ENCODE data around the gene EGLN3. TPM values are rescaled to one million over a fixed set of nuclear protein-coding genes. Genes with fewer than 3 reads are reported as not detected.
"Not testable (repeated sequence)": the region's sequence is repeated elsewhere in the genome, so short reads cannot be mapped to it uniquely, and the experiment has no call there.

EGLN3 gene
- polyA plus RNA-seq, 6 donors from 2014 or later: 0.16 to 1.4 (median 0.77) TPM; not detected in 1

DNA sequence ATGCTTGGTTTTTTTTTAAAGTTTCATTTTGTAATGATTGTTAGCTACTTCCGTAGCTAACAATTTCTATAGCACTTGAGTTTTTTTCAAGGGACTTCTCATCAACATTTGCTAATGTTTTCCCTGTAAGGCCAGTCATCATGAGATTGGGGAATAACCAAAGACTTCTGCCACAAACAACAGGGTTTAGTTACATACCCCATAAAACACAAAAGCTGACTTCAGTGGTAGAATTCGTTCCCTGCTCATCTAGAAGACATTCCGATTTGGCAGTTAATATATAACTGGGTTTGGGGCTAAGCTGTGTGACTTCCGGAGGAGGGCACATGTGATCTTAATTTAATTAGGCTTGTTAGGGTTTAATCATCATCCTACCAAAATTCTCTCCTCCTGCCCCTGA is 22.9 kb downstream of the EGLN3 start:
- H3K4me3 Mint-ChIP-seq: no peak overlapping the region
- H3K4me1 Mint-ChIP-seq: no peaks in the 10 kb centered on the region
- DNase-seq (no peak), ATAC-seq (ENCODE audit: low read depth in 2 of 2) (no peak)
- no peaks in the 10 kb centered on the region for H3K27me3 Mint-ChIP-seq
- peaks cover 0 to 2% (median 0%) of the 10 kb centered on the region in 7 donors for H3K9me3 Mint-ChIP-seq
- no peak overlapping the region for H3K27ac Mint-ChIP-seq
- H3K36me3 Mint-ChIP-seq: no peaks in the 10 kb centered on the region

DNA sequence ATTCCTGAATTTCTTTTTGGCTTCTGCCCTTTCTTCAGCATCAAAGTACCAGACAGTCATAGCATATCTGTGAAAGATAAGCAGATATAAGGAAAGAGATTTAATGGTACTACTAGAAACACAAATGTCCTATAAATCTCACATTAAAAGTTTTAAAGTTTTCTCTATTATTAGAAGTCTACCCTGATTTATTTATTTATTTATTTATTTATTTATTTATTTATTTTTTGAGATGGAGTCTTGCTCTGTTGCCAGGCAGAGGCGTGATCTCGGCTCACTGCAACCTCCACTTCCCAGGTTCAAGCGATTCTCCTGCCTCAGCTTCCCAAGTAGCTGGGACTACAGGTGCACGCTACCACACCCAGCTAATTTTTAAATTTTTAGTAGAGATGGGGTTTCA is 23.9 kb downstream of the EGLN3 start:
- H3K27me3 Mint-ChIP-seq; H3K36me3 Mint-ChIP-seq; H3K27ac Mint-ChIP-seq; H3K4me1 Mint-ChIP-seq; H3K9me3 Mint-ChIP-seq; DNase-seq; H3K4me3 Mint-ChIP-seq; ATAC-seq (ENCODE audit: low read depth in 2 of 2): not testable (repeated sequence)

DNA sequence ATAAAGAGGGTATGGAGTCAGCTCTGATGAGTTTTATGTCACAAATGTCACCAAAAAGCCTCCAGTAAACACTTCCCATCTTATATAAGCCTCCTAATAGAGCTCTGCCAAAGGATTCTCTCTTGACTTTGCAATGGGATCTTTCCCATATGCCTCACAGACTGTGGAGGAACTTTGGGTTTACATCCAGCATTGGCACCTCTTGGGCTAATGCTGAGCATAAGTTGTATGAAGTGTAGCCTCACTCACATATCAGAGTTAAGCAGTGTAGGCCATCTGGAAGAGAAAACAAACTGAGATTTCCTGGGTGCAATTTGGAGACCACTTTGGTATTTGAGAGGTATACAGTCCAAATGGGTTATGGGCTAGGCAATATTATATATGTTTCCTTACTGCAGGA is 24.9 kb downstream of the EGLN3 start:
- ATAC-seq (ENCODE audit: low read depth in 2 of 2) (no peak), DNase-seq (no peak)
- Mint-ChIP-seq H3K4me3 (no peak overlapping the region), H3K9me3 (peaks cover 0 to 2% (median 0%) of the 10 kb centered on the region in 7 donors), H3K27ac (no peak overlapping the region), H3K27me3 (peaks cover 0 to 5% (median 0%) of the 10 kb centered on the region in 3 donors), H3K4me1 (no peaks in the 10 kb centered on the region), H3K36me3 (no peaks in the 10 kb centered on the region)

DNA sequence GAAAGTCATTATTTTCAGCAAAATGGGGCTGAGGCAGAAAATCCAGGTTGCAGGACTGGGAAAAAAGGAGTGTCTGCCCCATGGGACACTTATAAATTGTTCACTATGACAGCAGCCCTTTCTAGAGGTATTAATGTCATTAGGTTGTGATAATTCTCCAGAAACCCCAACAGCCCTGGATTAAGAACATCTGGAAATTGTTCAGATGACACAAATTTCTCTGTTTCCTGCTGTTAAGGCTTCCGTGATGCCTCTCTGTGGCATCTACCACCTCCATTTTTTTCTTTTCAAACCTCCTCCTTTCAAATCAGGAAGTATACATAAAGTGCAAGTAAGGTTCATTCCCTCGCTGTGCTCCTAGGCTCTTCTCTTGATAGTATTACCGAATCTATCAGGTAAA is 25.6 kb downstream of the EGLN3 start:
- H3K4me3 Mint-ChIP-seq: no peak overlapping the region
- DNase-seq (no peak), ATAC-seq (ENCODE audit: low read depth in 2 of 2) (no peak)
- no peaks in the 10 kb centered on the region for H3K4me1 Mint-ChIP-seq
- no peak overlapping the region for H3K27ac Mint-ChIP-seq
- peaks cover 0 to 5% (median 0%) of the 10 kb centered on the region in 3 donors for H3K27me3 Mint-ChIP-seq
- no peaks in the 10 kb centered on the region for H3K36me3 Mint-ChIP-seq
- H3K9me3 Mint-ChIP-seq: peaks cover 0 to 2% (median 0%) of the 10 kb centered on the region in 7 donors

DNA sequence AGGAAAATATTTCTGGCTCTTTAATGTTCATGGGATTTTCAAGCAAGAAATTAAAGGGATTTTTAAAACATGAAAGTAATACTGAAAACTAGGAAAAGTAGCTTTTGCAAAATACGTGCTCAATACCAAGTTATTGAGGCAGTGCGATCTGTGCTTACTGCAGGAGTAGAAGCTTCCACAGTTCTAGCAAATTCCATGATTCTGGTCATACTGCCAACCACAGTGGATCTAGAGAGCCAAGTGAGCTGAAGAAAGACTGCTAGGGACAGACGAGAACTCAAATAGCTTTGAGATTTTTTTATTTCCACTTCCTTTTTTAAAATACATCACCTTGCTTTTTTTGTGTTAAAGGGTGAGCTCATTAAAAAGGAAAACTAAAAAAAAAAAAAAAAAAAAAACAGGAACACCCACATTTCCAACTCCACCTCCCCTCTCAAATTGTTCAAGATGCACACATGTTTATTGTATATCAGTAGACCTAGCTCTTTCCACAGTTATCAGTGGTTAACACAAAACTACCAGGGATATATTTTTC is 26.2 kb downstream of the EGLN3 start:
- Mint-ChIP-seq H3K4me1 (no peaks in the 10 kb centered on the region), H3K27me3 (peaks cover 0 to 5% (median 0%) of the 10 kb centered on the region in 3 donors), H3K36me3 (no peaks in the 10 kb centered on the region), H3K9me3 (peaks cover 0 to 2% (median 0%) of the 10 kb centered on the region in 7 donors), H3K27ac (no peak overlapping the region), H3K4me3 (no peak overlapping the region)
- no peak for ATAC-seq (ENCODE audit: low read depth in 2 of 2)
- DNase-seq: no peak

DNA sequence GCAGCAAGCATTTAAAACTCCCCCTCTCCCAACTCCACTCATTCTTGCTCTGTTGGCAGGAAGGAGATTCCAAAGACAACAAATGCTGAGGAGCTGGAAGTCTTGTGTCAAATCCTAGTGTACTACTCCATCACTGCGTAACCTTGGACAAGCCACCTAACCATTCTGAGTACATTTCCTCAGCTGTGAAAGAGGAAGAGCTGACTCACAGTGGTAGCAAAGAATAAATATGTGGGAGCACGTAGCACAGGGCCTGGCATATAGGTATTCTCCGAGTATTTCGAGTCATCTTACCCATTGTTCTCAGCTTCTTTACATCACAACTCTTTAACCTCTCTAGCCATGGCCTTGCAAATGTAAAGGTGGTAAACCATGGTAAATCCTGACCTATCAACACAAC is 28.7 kb downstream of the EGLN3 start:
- ATAC-seq (ENCODE audit: low read depth in 2 of 2) (no peak), DNase-seq (no peak)
- H3K27ac Mint-ChIP-seq: no peak overlapping the region
- no peak overlapping the region for H3K4me3 Mint-ChIP-seq
- H3K4me1 Mint-ChIP-seq: no peaks in the 10 kb centered on the region
- H3K9me3 Mint-ChIP-seq: peaks cover 0 to 2% (median 0%) of the 10 kb centered on the region in 7 donors
- H3K27me3 Mint-ChIP-seq: peaks cover 0 to 5% (median 0%) of the 10 kb centered on the region in 3 donors
- H3K36me3 Mint-ChIP-seq: no peaks in the 10 kb centered on the region

DNA sequence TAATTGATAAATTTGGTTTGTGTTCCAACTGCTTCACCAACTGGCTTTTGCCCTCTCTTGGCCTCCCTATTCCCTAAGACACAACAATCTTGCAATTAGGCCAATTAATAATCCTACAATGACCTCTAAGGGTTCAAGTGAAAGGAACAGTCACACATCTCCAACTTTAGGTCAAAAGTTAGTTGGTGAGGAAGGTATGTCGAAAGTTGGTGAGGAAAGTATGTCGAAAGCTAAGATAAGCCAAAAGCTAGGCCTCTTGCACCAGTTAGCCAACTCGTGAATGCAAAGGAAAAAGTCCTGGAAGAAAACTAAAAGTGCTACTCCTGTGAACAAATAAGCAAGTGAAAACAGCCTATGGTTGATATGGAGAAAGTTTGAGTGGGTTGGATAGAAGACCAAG is 32.6 kb downstream of the EGLN3 start:
- Mint-ChIP-seq H3K9me3 (peaks cover 0 to 2% (median 0%) of the 10 kb centered on the region in 7 donors), H3K27ac (no peak overlapping the region), H3K36me3 (no peaks in the 10 kb centered on the region), H3K4me1 (no peaks in the 10 kb centered on the region), H3K27me3 (peaks cover 0 to 5% (median 4%) of the 10 kb centered on the region in 3 donors), H3K4me3 (no peak overlapping the region)
- no peak for DNase-seq
- ATAC-seq (ENCODE audit: low read depth in 2 of 2): no peak

DNA sequence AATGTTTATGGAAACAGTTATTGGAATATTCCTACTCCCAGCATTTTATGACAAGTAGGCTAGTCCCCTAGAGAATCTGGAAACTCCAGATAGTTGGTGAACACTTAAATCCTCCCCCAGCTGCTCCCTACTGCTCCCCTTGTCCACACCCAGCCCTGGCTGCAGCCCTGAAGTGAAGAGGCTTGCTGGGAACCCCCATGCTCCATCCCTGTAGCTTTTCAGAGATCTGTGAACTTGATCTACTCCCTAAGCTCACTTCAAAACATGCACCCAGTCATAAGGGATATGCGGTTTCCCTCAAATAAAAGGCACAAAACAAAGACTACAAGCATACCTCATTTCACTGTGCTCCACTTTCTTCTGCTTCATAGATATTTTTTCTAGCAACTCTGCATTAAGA is 33.2 kb downstream of the EGLN3 start:
- Mint-ChIP-seq H3K4me1 (no peaks in the 10 kb centered on the region), H3K9me3 (peaks cover 0 to 2% (median 0%) of the 10 kb centered on the region in 7 donors), H3K4me3 (no peak overlapping the region), H3K36me3 (no peaks in the 10 kb centered on the region), H3K27ac (no peak overlapping the region), H3K27me3 (peaks cover 0 to 5% (median 4%) of the 10 kb centered on the region in 3 donors)
- ATAC-seq (ENCODE audit: low read depth in 2 of 2): no peak
- DNase-seq: no peak

DNA sequence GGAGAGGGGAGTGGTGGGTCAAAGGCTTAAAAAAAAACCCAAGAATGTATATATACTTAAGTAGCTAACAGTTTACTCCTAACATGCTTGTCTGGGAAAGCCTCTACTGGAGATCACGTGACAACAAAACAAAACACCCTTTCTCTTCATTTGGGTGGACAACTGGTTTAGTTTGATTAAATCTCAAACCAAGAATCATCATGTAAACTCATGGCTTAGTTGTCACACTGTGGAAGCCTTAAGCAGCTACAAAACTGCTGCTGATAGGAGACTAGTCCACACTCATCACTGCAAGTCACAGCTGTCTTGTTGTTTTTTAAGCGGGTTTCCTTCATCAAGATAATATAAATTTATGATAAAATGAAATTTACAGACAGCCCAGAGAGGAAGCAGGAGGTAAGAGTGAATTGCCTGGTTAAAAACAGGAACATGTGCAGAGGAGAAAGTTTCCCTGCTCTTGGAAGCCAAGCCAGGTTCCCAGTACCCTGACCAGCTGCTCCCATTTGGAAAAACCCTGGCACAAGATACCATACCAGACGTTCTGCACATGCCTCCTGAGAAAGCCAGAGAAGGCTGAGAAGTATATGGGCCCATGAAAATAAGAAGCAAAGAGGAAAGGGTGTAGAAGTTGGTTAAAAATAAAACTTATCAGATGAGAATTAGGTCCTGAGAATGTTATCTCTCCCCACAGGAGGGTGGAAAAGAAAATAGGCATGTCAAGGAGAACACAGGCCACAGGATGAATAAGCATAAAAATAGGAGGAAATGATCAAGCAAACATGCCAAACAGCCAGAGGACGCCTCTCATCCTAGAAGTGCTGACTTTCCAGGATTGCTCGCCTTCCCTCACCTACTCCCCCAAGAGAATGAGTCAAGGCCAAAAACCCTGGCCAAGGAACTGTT is 34.0 kb downstream of the EGLN3 start:
- Mint-ChIP-seq H3K4me3 (no peak overlapping the region), H3K27me3 (peaks cover 0 to 4% (median 0%) of the 10 kb centered on the region in 3 donors), H3K9me3 (peaks cover 0 to 2% (median 0%) of the 10 kb centered on the region in 7 donors), H3K36me3 (no peaks in the 10 kb centered on the region), H3K27ac (no peak overlapping the region), H3K4me1 (no peaks in the 10 kb centered on the region)
- DNase-seq: no peak
- ATAC-seq (ENCODE audit: low read depth in 2 of 2): no peak

DNA sequence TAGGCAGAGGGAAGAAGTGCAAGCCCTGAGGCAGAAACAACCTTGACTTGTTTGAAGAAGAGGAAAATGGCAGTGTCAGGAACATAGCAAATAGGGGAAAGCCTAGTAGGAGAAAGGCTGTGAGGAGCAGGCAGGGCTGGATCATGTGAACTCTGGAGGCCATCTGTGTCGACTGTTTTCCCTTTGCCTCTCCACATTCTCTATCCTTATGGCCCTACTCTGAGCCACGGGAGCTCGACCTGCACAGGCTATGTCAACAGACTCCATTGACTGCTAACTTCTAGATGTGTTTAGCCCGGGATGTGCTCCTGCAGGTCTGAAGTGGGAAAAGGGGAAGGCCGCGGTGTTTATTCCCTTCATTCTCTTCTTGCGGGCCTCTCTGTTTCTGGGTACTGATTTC is 35.2 kb downstream of the EGLN3 start:
- H3K36me3 Mint-ChIP-seq: no peaks in the 10 kb centered on the region
- DNase-seq (no peak), ATAC-seq (ENCODE audit: low read depth in 2 of 2) (no peak)
- H3K27me3 Mint-ChIP-seq: peaks cover 0 to 4% (median 0%) of the 10 kb centered on the region in 3 donors
- no peak overlapping the region for H3K4me3 Mint-ChIP-seq
- no peaks in the 10 kb centered on the region for H3K9me3 Mint-ChIP-seq
- no peak overlapping the region for H3K27ac Mint-ChIP-seq
- no peaks in the 10 kb centered on the region for H3K4me1 Mint-ChIP-seq

DNA sequence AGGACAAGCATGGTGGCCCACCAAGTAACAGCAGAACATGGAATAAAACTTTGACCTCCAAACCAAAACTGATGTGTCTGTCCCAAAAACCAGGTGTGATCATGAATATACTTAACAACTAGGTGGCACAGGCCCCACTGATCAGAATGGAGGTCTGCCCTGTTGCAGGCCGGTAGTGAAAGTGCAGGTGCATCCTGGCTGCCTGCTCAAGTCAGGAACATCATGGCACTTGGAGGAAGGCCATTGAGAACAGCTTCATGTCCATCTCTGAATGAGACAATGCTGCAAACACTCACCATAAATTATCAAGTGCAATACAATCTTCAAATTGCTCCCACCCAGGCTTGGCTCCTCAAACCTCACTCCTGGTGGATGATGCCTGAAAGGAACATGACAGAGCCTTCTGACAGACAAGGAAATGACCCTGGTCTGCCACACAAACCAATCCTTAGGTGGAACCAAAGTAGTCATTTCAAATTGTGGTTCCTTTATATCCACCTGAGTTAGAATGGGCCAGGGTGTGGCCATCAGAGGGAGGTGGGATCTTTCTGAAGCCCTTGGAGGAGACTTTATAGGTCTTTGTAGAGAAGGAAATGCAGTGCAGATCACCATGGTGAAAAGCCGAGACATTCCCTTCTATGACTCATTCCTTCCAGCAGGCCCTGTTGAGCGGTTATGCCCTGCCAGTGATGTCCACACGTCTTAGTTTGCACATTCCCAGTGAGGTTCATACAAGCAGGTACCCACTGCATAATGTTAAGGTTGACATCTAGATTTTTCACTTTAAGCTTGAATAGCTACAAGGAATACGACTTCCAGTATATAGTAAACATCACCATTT is 36.0 kb downstream of the EGLN3 start:
- H3K4me3 Mint-ChIP-seq: no peak overlapping the region
- DNase-seq: no peak
- no peaks in the 10 kb centered on the region for H3K4me1 Mint-ChIP-seq
- no peaks in the 10 kb centered on the region for H3K36me3 Mint-ChIP-seq
- peaks cover 0 to 4% (median 0%) of the 10 kb centered on the region in 3 donors for H3K27me3 Mint-ChIP-seq
- no peaks in the 10 kb centered on the region for H3K9me3 Mint-ChIP-seq
- H3K27ac Mint-ChIP-seq: no peak overlapping the region
- no peak for ATAC-seq (ENCODE audit: low read depth in 2 of 2)

DNA sequence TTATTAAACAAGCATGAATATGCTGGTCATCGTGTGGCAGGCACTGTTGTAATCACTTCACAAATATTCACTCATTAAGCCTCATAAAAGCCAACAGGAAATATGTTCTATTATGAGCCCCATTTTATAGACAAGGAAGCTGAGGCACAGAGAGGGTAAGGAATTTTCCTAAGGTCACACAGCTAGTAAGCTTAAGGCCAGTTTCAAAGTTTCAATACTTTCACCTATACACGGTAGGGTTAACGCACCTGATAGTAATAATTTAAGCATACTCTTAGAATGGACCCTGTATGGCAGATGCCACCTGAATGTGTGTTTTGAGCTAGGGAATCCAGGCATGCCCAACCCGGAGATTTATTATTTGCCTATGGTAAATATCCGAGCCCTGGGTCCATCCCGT is 39.8 kb downstream of the EGLN3 start:
- Mint-ChIP-seq H3K27me3 (peaks cover 0 to 2% (median 0%) of the 10 kb centered on the region in 3 donors), H3K27ac (no peak overlapping the region), H3K4me3 (no peak overlapping the region), H3K36me3 (no peaks in the 10 kb centered on the region), H3K4me1 (no peaks in the 10 kb centered on the region), H3K9me3 (peaks cover 0 to 3% (median 0%) of the 10 kb centered on the region in 7 donors)
- ATAC-seq (ENCODE audit: low read depth in 2 of 2) (no peak), DNase-seq (no peak)

DNA sequence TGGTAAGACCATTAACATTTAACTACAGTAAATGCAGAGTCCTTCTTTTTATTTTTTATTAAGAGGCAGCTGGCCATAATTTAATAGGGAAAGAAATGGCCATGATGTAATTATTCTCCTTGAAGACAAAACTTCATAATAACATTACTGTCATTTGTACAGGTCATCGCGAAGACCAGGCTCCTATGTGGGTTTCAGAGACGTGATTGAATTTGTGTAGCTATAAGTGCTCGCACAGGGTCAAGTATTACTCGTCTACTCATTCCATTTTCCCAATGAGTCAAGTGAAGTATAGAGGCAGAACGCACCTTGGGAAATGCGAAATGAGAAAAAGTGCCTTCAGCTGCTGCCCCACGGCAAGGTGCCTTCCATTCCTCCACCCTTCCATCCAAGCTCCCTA is 40.4 kb downstream of the EGLN3 start:
- no peak overlapping the region for H3K27ac Mint-ChIP-seq
- no peak for ATAC-seq (ENCODE audit: low read depth in 2 of 2)
- no peak overlapping the region for H3K4me3 Mint-ChIP-seq
- no peaks in the 10 kb centered on the region for H3K27me3 Mint-ChIP-seq
- no peak for DNase-seq
- peaks cover 0 to 3% (median 0%) of the 10 kb centered on the region in 7 donors for H3K9me3 Mint-ChIP-seq
- no peaks in the 10 kb centered on the region for H3K36me3 Mint-ChIP-seq
- no peaks in the 10 kb centered on the region for H3K4me1 Mint-ChIP-seq

Measured in naive B cell (primary cell).